Stimulated activated CD8-positive, alpha-beta memory T cell treated with anti-CD3 and anti-CD28 coated beads, Interleukin-15, amount 100 ng/mL, for 48 hours (primary cell): ENCODE measurements around the gene TTLL5.
A peak's percentile ranks its signal among the peaks of the same experiment; 100 is the strongest.

Source experiments
- DNase-seq, 2 donors: peaks; one replicate each; pipeline ENCODE4 v3.0.0-alpha.2; 2020; ENCODE audit warnings: low read depth in 2 of 2

TTLL5 gene

DNA sequence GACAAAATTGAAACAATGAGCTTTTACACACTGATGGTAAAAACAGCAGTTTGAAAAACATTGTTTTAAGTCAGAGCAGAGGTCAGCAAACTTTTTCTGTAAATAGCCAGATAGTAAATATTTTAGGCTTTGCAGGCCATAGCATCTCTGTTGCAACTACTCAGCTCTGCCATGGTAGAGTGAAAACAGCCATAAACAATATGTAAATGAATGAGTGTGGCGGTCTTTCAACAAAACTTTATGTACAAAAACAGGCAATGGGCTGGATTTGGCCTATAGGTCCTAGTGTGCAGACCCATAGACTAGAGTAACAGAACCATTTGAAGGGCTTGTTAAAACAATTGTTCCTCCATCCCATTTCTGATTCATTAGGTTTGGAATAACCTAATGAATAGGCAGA is 205.9 kb downstream of the TTLL5 start:
- no peak for DNase-seq

DNA sequence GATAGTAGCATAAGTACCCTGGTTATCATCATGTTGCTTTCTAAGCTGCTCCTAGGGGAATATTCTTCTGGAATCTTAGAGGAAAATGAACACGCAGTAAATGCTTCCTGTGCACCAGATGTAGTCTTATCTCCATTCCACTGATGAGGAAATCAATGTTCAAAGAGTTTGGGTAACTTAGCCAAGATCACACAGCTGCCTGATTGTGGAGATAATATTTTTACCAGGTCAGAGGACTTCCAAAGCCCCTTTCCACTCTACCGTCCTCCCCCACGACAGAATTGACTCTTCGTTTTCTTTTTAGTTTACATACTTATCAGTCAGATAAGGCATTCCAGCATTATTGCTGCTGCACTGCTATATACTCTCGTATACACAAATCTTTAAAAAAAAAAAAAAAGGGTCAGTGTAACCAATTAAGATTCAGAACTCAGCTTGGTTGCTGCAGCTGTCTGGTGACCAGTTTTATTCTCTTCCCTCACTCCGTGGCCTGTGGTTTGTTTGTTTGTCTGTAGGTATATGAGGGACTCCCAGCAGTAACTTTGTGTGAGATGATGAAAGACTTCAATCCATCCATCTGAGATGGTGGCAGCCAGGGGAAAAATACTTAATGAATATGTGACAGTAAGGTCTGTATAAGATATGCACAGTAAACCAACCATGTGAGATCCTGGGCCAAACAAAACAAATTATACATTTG is 210.3 kb downstream of the TTLL5 start:
- no peak for DNase-seq

DNA sequence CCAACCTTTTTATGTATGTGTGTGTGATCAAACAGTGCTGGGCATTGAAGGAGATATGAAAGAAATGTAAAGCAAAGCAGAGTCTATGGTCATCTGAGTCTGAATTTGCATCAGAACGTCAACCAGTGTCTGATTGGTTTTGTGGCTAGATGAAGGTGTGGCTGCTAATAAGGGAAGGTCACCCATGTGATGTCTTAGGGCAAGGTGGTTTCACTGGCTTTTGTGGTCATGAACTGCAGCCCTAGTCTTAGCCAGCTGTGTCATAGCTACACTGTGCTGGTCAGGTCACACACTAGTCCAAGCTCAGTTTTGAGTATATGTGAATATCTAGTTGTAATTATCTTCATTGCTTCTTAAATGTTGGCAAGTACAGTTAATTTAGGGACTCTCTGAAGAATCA is 214.9 kb downstream of the TTLL5 start:
- no peak for DNase-seq

DNA sequence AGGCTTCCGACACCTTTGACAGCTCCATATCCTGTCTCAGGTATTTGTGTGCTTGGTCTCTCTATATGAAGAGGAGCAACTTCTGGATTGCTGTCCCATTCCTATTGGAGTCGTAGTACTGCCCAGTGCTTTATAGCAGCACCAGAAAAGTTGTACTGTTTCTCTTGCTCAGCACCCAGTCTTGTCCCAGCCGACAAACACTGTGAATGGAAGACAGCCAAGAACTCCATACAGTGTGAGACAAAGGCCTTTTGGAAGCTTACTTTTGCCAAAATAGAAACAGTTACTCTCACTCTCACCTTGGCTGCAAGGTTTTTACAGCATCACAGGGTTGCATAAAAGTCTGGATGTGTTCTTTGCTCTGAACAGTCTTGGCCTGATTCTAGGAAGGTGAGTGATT is 215.5 kb downstream of the TTLL5 start:
- DNase-seq = no peak

DNA sequence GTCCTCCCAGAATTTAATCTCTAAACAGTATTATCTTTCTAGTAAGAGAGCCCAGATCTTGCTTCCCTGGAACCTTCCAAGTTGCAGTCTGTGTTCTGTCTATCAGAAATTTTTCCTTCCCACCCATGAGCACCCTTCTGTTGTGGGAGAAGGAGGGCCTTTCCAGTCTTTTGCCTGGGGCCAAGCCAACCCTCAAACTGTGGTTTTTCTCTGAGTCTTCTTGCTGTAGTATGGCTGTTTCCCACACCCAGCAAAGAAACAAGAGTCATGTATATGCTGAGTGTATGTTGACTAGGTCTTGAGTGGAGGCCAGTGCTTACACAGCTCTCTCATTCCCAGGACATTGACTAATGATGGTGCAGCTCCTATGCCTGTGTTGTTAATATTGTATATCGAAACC is 216.2 kb downstream of the TTLL5 start:
- DNase-seq = no peak

DNA sequence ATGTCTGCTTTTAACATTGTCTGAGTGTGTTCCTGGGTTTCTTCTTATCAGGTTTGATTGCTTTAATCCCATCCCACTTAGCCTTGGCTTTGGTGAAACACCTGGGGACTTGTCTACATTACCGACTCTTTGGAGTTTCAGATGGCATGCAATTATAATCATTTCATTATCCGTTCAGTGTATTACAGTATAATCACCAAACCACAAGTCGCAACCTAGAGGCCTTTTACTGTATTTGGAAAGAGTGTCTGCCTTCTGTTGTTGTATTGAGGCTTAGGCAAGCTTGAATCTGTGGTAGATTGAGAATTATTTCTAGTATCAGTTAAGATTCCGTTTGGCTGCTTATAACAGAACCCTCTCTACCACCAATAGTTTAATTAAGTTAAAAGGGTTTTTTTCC is 216.8 kb downstream of the TTLL5 start:
- no peak for DNase-seq

DNA sequence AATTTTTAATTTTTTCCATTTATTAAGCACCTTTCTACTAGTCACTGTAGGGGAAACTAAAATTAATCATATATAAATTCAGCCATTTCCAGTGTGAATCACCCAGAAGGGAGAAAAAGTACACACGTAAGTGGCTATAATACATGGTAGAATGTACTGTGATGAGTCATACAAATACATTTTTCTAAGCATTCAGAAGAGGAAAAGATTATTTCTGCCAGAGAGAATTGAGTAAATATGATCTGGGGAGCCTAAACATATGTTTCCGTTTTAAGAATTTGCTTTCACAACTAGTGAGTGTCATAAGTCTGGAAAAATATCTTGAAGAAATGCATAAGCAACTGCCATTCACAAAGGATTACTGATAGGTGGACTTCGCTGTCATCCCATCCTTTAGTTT is 218.0 kb downstream of the TTLL5 start:
- DNase-seq = no peak

DNA sequence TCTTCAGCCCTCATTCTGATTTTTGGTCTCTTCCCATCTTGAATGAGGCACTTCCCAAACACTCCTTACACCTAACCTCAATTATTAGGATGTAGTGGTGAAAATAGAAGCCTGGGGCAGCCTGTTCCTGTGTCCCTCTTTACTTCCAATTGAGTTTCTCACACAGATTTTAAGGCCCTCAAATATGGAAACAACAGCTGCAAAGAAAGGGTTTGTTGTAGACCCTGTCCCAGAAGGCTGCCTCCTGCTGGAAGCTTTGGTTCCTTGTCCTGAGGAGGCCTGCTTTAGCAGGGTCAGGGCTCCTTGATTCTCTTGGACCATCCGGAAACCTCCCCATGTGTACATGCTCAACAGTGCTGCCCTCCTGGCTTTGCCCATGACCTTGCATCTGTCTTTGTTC is 219.5 kb downstream of the TTLL5 start:
- DNase-seq = no peak

DNA sequence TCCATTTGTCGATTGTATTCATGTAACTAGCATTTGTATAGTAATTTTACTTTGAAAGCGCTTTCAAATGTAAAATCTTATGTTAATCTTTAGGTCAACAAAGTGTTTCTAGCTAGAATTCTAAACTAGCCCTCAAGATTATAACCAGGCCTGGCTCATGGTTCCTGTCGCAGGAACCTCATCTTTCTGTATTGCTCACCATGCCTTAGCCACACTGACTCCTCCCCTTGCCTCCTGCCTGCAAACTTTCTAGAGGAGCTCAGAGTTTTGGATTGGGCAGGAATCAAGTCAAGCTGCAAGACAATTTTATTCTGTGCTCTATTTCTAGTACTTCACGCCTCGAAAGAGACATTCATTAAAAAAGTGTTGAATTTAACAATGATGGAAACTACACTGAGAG is 220.9 kb downstream of the TTLL5 start:
- no peak for DNase-seq

DNA sequence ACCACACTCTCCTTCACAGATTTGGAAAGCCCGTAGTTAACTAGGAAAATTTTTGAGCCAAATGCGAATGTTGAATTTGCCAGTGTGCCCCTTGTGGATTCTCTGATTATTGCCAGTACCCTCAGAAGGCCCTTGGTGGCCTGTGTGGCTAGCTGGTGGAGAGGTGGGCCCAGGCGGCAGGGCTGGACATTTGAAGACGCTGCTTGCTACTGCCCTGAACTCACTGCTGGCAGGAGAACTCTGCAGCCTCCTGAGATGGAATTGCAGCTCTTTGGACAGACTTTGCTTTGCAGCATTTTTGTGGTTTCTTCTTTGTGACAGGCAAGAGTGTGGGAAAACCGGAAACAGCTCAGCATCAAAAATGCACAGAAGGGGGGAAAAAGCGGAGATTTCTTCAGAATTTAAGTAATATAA is 223.2 kb downstream of the TTLL5 start:
- DNase-seq = no peak

DNA sequence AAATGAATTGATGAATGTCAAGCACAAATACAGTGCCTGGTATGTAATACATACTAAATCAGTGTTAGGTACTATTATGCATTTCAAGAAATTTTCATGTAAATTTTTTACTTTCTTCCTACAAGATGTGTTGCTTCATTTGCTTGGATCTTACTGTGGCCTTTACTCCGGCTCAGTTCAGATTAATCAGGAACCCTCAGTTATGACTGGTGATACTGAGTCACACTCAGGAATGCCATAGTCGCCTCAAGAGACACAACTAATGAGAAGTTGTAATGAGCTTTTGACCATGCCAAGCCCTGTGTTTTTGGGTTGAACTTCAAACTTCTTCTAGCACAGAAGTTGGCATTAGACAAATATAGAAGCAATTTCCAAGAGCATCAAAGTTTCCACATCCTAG is 224.8 kb downstream of the TTLL5 start:
- no peak for DNase-seq

DNA sequence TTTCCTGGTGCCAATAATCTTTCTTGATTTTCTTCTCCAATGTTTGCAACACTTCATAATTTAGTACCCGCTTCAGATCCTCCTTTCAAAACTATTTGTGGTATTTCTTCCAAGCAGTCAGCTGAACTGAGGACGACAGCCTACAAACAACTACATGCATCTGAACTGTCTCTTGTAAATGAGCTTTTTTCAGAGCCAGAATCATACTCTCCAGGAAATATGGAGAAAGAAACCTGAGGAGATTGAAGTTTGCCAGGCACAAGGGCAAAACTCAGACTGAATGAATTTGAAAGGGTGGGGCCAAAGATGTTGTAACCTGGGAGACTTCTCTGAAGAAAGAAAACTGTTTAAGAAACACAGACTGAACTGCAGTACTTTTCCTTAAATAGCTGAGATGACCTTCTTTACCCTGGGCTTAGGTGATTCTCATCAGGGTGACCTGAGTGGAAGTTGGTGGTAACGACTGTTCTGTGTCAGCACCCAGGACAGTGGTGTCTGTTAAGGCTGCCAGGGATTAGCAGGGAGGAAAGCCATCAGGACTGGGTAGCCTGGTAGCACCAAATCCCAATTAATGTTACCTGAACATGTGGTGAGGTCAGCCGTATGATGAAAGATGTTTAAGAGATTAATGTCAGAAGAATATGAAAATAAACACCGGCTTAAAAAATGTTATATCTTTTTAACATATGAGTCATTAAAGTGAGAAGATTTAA is 225.7 kb downstream of the TTLL5 start:
- no peak for DNase-seq

DNA sequence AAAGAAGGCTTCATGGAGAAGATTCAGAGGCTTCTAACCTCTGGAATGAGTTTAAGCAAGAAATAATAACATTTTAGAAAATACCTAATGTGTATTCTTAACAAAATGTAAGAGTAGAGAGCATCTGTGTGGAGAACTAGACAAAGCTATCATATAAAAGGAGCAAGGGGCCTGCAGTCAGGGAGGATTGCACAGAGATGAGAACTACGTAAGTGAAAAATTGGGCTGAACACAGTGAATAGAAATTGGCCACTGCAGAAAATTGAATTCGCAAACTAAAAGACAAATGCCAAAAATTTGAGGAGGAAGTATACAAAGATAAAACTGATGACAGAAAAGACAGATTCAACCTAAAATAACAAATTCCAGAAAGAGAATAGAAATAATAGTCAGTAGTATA is 227.9 kb downstream of the TTLL5 start:
- DNase-seq = no peak

DNA sequence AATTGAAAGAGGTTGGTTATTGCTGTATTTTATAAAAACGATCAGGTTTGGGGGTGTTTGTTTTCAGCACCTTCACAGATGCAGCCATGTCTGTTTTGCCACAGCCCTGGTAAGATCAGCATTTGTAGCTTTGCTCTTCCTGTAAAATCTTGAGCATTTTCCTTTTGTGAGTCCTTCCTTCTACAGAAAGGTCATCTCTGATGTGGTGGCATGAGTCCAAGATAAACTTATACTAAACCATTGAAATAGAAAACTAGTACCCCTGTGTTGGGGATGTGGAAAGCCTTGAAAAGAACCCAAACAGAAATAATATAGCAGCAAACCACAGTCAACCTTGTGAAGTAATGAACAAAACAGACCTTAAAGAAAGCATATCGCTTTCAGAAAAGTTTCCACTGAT is 235.3 kb downstream of the TTLL5 start:
- DNase-seq = no peak

DNA sequence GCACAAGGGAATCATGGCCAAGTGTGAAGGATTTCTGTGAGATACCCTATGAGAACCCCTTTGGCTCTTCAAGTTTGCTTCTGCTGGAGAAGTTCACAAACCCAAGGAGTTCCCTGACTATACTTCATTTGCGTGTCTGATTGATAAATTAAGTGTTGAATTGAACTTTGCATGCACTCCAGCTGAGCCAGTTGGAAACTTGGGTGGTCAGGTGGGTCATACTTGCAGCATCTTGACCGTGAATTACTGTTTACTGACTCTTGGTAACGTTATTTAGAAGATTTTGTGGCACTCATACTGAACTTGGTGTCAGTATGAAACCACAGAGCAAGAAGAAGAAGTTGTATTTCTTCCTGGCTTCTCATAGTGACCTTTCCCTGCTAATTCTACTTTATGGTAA is 243.3 kb downstream of the TTLL5 start:
- no peak for DNase-seq

DNA sequence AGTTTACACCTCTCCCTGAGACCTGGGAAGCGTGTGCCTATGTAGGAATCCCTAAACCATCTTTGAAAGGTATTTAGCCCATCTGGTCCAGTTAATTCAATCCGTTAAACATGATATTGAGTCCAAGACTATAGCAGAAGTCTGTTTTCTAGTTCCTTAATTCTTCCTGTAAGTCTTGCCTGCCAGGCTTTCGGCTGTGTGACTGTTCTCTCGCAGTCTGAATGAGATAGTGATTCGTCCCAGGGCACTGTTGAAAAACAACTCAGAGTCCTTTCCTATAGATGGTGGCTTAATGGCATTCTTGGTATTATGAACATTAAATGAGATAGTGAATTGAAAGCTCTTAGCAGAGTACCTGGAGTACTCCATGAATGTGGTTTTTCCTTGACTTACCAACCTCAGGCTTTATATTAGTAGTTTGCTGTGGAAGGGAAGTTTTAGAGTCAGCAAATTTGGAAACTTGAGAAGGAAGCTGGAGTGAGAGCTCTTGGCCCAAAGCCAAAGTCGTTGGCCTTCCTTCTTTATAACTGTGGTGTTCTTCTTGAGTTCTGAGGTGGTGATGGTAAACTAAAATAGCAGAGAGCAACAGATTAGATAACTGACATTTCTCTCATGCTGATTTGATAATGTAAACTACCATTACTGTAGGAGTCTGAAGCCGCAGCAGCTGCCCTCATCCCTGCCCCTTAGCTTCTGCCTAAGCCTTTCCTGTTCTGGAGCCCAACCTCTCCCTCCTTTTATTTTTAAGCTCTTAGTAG is 244.3 kb downstream of the TTLL5 start:
- DNase-seq = no peak

DNA sequence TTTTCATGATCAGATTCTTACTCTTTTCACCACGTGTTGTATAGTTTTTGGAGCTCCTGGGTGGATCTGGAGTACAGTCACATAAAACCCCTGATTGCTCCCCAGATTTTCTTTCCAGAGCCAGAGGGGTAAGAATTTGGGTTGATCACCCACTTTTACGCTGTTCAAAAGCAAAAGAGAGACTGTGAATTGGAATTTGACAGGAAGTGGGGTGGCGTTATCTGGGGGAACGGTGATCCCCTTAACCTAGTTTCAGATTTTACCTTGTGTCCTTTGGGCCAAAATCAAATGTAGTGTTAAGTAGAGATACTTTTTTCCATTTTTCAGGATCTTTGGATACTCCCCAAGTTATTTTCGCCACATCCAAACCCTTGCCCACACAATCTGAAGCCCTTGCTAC is 245.2 kb downstream of the TTLL5 start:
- DNase-seq = no peak

DNA sequence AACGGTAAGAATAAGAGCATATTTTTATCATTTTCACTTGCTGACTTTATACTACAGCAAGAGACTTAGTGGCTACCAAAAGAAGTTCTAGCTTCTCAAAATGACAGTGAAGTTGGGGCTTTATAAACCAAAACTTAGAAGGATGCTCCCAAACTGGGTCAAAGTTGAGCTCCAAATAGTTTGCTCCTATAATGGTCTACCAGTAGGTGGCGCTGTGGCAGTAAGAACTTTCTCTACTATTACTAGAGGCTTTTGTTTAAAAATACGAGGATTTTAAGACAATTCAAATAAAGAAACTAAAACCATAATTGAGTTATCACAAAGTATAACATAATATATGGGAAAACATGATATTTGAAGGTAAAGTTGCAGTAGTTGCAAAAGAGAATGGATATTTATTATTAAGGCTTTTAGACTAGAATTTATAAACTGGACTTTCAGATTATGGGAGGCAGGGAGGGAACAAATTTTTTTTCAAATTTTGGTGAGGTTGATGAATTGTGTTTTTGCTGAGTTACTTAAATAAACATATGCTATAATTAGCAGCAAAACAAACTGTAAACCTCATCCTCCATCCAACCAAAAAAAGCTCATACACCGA is 245.7 kb downstream of the TTLL5 start:
- peak in 1 of 2 donors; percentile 21 for DNase-seq

DNA sequence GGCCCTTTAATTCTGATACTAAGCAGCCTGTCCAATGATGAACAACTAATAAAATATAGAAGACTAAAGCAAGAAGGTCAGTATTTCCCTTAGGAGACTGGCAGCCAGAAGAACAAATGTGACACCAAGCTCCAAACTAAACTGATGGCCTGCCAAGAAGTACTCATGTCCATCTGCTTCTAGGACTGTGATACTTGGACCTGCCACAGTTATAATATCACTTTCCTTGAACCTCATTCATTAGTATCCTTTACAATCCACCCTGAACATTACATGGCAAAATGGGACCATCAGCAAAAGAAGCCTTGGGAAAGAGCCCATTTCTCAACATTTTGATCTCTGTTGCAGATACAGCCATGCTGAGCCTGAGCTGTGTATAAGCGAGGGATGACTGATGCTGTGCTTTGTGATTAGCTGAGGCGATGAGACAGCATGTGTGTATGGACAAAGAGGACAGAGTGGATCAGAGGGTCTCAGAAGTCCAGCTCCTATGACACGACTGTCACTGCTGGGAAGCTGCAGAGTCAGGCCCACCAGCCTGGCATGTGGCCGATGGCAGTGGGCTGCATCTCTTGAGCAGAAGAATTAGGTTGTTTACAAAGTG is 246.8 kb downstream of the TTLL5 start:
- no peak for DNase-seq

DNA sequence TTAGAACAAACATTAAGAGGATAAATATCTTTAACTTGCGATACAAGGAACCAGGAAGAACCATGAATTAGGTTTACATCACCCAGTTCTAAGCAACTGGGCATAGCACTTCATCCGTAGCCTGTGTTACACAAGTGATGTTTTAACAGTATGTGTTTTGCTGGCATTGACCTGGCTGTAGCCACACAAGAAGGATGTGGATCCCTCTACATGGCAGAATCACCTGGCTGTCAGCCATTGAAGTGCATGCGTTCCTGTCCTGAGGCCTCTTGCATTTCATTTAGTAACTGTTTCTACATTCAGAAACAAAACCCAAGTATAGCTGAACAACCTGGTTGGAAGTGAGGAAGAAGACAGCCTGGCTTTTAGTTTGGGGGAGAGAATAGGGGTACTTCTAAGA is 248.6 kb downstream of the TTLL5 start:
- DNase-seq = no peak

DNA sequence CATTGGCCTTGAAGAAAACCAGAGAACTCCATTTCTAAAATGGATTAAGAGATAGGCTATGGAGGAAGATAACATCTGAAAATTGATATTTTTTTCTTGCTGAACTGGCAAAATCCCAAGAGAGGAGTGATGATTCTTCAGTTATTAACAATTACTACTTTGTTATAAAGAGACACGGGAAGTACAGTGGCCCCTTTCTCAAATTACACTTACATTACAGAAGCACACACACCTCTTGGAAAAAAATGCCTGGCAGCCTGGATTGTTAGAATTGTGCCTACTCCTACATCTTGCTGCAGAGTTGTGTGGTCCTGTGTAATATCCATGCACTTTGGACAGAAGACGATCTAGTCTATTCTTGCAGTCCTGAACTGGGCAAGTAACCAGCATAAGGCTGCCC is 249.0 kb downstream of the TTLL5 start:
- no peak for DNase-seq

DNA sequence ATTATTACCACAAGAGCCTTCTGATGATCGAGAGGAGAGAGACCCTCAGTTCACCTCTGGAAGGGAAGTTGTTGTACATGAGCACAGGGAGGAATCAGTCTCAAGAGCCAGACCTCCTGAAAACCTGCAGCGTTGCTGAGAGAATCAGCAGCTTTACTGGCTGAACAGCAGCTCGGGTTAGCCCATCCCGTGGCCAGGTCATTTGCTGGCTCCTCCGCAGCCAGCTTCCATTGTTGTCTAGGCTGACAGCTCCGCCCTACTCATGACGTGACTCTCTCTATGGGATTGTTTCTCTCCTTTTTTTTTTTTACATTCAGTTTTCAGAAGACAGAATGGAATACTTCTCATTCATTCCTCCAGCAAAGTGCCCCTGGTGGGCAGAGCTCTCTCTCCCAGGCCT is 250.8 kb downstream of the TTLL5 start:
- DNase-seq = no peak
